Activated gamma-delta T cell treated with Interleukin-2 at 50 U/mL for 16 hours (primary cell): ENCODE data around the gene AIFM1.

Experiments used
- DNase-seq: peaks from one replicate; pipeline ENCODE4 v3.0.0-alpha.2; 2020

Gene AIFM1

DNA sequence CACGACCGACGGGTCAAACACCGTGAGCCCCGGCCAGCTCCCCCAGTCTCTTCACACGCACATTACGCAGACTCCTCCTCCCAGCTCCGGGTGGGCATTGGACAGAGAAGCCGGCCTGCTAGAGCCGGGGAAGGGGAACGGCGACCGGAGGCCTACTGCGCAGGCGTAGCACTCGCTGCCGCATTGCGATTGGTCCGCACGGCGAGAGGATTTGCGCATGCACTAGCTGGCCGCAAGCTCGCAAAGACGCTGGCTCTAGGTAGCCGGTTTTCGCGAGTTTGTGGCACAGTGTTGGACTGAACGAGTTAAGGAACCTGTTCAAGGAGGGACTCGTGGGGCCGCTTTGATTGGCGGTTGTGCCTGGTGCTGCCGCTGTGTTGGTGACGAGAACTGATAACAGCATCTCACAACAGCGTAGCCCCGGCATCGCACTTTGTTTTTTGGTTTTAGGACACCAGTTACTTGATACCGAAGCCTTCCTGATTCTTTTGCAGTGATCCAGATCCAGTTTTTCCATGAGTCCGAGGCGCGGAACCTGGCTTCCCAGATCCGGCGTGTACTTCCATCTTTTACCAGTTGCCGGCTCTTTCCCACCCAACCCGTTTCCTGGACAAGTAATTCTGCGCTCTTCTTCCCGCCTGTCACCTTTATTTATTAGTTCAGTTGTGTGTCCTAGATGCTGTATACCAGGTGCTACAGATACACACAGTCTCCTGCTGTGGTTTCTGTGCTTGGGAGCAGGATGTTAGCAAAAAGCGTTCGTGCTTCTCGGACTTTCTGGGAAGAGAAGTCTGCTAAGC is at the start of gene AIFM1:
Gene AIFM1, minus strand, starts transcription at position 139 of the 800 bp plus-strand sequence. CDS start 185 bp downstream, outside the sequence.
- DNase-seq = peak; percentile 82

- no peak for DNase-seq
Measured at GRCh38 chrX:130213376-130213775, 47.7 kb upstream of the AIFM1 start.

GRCh38 chrX:130212371-130212770 is 46.7 kb upstream of the AIFM1 start:
- no peak for DNase-seq

DNA sequence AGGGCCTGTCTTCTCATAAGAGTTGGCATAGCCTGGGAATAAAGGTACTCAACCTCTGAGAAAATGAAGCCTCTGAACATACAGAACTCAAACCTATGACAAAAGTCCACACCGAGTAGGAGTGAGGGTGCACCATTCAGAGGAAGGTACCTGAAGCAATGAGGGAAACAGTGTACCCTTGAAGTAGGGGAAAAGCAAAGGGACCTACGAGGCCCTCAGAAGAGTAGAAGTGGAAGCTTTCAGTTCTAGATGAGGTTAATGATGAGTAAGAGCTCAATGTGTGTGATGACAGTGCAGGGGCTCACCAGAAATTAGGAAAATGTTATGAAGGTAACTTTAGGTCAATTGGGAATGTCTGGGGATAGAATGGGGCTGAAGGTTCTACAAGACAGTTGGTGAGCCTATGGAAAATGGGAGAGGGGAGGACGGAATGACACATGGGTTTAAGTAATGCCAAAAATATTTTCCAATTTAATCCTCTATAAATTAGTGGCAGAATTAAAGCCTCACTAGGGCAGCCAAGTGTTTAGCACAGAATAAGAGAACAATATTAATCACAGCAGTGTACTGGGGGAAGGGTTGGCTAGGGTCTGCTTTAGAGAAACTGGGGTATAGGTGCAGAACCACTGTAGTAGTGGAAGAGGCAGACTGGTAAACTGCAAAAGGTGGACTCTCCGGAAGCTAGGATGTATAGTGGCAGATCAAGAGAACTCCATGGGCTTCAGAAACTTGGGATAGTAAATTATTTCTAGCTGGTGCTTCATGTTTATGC is 46.0 kb upstream of the AIFM1 start:
- DNase-seq = no peak

DNA sequence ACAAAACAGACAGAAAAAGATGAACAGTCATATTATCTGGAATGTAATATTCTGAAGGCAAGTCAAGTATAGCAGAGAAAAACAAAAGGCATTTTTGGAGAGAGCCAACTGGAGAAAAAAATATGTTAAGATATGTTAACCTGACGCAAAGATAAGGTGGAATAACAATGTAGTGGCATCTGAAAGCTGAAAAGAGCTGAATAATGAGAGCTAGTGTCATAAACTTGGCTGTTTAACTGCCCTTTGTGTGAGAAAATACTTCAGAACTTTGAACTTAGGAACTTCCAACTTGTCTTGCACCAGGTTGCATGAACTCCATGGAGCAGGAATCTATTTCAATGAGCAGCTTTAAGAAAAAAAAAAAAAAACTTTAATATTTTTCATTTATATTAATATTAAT is 39.0 kb upstream of the AIFM1 start:
- no peak for DNase-seq

- no peak for DNase-seq
Measured at GRCh38 chrX:130197464-130197863, 31.8 kb upstream of the AIFM1 start.

DNA sequence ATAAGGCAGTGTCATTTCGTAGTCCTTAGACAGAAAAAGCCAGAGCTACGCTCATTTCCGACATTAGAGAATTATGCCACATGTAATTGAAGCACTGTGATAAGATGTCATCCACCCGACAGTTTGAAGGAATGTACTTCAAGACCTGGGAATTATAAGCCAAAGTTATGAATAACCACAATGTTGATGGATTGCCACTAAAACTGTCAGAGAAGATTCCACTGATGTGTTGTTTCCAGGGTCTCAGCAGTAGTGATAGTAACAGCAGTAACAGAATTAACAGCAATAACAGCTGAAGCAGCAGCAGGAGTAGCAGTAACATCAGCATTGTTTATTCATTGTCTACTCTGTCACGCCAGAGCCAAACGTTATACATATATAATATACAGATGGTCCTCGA is 30.8 kb upstream of the AIFM1 start:
- DNase-seq = no peak

- DNase-seq = no peak
Measured at GRCh38 chrX:130190801-130191200, 25.2 kb upstream of the AIFM1 start.

GRCh38 chrX:130186651-130187050 is 21.0 kb upstream of the AIFM1 start:
- DNase-seq = no peak

DNA sequence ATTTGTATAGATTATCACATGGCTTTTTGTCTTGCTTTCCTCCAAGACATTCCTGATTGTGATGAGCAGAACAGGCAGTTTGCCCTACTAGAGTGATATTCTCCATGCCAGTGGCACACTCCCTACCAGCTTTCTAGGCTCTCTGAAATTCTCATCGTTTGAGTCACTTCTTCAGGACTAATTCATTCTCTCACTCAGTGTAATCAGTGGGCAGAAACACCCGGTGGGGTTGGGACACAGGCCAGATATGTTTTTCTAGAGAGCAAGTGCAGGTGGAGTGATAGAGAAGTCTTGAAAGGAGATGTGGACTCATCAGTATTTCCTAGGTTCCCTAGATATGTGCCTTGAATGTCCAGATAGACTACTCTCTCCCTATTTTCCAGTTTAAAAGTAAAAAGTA is 19.2 kb upstream of the AIFM1 start:
- DNase-seq = no peak

- DNase-seq = no peak
Measured at GRCh38 chrX:130184168-130184567, 18.5 kb upstream of the AIFM1 start.

GRCh38 chrX:130179579-130180215 is 14.1 kb upstream of the AIFM1 start:
- DNase-seq = no peak

GRCh38 chrX:130179170-130179569 is 13.5 kb upstream of the AIFM1 start:
- no peak for DNase-seq

DNA sequence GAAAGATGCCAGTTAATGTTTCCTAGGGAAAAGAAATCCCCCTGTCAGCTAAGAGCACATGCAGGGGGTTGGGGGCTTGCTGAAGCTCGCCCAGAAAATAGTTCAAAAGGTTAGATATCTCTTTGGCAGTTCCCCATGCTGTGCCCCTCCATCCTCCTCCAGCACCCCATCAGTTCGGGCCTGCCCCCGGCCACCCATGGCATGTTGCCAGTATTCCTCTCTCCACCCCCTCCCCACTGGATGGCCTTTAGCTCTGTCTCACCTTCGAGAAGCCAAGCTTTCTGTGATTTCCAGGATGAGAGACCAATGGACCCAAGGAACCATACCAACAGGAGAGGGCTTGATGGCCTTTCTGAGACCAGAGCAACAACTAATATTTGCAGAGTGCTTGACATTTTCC is 11.3 kb upstream of the AIFM1 start:
- no peak for DNase-seq

DNA sequence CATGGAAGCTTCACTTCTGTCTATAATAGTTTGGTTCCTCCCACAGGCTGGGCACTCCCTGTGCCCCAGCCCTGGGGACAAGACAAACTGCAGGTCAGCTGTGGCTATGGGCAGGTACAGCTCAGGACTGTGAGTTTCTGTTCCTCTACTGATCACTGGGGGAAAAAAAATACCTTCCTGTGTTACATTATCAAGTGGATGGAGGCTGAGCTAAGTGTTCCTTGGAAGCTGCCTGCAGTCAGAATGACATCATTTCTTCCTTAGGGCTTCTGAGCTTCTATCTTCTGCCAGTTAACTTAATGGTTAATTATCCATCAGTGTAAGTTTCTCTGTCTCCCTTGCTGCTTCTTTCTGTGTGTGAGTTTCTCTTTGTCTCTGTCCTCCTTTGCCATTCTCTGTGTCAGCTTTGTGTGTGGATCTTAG is 10.7 kb upstream of the AIFM1 start:
- no peak for DNase-seq

DNA sequence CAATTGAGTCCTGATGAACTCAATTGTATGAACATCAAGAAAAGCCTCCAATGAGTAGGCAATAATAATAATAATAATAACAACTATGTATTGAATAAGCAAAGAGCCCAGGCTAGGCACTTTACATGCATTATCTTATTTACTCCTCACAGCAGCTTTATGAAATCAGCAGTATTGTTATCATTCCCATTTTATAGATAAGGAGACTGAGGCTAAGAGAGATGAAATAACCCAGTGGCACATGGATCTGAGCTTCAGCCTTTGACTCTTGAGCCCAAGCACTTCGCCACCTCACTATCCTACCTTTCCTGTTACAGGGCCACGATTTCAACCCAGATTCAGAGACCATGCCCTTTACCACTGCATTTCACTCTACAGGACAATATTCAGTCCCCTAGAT is 9.3 kb upstream of the AIFM1 start:
- no peak for DNase-seq

GRCh38 chrX:130174045-130174704 is 8.5 kb upstream of the AIFM1 start:
- DNase-seq = no peak

- DNase-seq = no peak
Measured at GRCh38 chrX:130173190-130173895, 7.7 kb upstream of the AIFM1 start.

DNA sequence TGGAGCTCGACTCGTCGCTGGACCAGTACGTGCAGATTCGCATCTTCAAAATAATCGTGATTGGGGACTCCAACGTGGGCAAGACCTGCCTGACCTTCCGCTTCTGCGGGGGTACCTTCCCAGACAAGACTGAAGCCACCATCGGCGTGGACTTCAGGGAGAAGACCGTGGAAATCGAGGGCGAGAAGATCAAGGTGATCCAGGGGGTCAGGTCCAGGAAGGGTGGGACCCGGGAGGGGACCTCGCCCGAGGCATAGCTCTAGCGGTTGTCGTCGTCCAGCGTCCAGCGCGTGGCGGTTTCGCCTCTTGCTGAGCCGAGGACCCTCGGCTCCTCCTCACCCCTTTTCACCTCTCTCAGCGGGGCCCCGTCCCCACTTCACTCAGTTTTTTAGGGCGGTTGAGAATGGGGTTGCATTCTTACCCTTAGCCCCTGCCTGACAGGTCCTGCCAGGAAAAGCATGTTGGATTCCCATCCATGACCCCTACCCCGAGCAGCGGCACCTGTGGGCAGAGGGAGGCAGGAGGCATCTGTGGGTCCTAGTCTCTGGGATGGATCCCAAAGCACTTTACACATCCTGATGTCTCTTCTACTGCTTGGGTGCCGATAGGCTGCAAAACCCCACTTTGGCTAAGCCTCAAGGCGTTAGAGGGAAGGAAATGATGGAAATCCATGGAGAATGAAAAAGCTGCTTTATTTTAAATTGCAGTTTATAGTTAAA is 6.6 kb upstream of the AIFM1 start:
- no peak for DNase-seq

DNA sequence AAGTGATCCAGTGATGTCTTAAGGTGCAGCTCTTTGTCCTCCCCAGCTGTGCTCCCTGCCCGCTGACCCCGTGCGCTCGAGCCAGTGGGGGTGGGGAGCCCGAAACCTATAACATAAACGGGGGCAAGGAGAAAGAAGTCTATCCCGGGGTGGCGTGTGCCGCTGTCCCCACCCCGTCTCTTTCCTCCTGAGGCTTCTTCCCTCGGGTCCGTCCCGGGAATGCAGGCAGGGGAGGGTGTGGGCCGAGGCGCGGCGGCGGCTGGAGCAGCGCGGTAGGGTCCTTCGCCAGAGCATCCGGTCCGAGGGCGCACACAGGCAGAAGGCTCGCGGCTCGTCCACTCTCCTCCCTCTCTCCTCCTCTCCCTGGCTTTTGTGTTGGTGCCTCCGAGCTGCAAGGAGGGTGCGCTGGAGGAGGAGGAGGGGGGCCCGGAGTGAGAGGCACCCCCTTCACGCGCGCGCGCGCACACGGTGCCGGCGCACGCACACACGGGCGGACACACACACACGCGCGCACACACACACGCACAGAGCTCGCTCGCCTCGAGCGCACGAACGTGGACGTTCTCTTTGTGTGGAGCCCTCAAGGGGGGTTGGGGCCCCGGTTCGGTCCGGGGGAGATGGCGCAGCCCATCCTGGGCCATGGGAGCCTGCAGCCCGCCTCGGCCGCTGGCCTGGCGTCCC is 5.9 kb upstream of the AIFM1 start, which contains the start of gene RAB33A:
Gene RAB33A, plus strand, starts transcription at position 517 of the 681 bp plus-strand sequence. Its CDS starts 101 bp downstream, at position 618.
- peak; percentile 23 for DNase-seq
